Keratinocyte (primary cell): ENCODE results near the gene PTPRD.

Source experiments
- CTCF ChIP-seq, 3 experiments: IDR thresholded peaks in 1 of 3; conservative IDR thresholded peaks in 1 of 3; optimal IDR thresholded peaks in 1 of 3; 2 replicates in 2 of 3; 3 replicates in 1 of 3; pipeline versions ENCODE3 to v1.5.1; 2011; ENCODE audit warnings: low read length in 3 of 3, mild to moderate bottlenecking in 3 of 3, moderate library complexity in 2 of 3, control low read depth in 1 of 3, inconsistent platforms in 1 of 3; ENCODE audit not compliant: insufficient read depth in 2 of 3; ENCODE audit errors: extremely low read depth in 1 of 3
- EZH2 ChIP-seq: IDR thresholded peaks from one replicate; pipeline ENCODE4 v1.6.1; 2012; ENCODE audit warnings: inconsistent platforms, mild to moderate bottlenecking, low read length, moderate library complexity

- no peak for TF ChIP-seq CTCF (optimal IDR thresholded peaks at IDR 0.05 in 1 of 3, IDR thresholded peaks at IDR 0.05 in 1 of 3, conservative IDR thresholded peaks at IDR 0.05 in 1 of 3; ENCODE audit: extremely low read depth in 1 of 3, insufficient read depth in 2 of 3, low read length in 3 of 3)
- TF ChIP-seq EZH2, result no peak
Measured at GRCh38 chr9:8835291-8835690, 1777.5 kb downstream of the PTPRD start.
